ENCODE data around the gene KLRG1. TPM values are rescaled to one million over a fixed set of nuclear protein-coding genes. Genes with fewer than 3 reads are reported as not detected.

KLRG1 gene
- total RNA-seq, 1 experiment from 2014 or later, result 2.3 TPM

- no peak overlapping the region for H3K27ac ChIP-seq
- peaks cover 27% of the 10 kb centered on the region for H3K4me1 ChIP-seq
- no peaks in the 10 kb centered on the region for H3K9me3 ChIP-seq (replicated peaks)
- no peaks in the 10 kb centered on the region for H3K36me3 ChIP-seq
- no peak overlapping the region for H3K4me3 ChIP-seq
- DNase-seq, result no peak
- H3K27me3 ChIP-seq, result no peaks in the 10 kb centered on the region
These were observed 11.9 kb downstream of the KLRG1 start for GRCh38 chr12:9001233-9001632.

- H3K27ac ChIP-seq, result no peak overlapping the region
- no peaks in the 10 kb centered on the region for H3K27me3 ChIP-seq
- H3K9me3 ChIP-seq (replicated peaks), result no peaks in the 10 kb centered on the region
- peaks cover 18% of the 10 kb centered on the region for H3K4me1 ChIP-seq
- H3K4me3 ChIP-seq, result no peak overlapping the region
- no peak for DNase-seq
- H3K36me3 ChIP-seq, result no peaks in the 10 kb centered on the region
These were observed 13.0 kb downstream of the KLRG1 start for GRCh38 chr12:9002335-9002734.

GRCh38 chr12:9022592-9022991 lies 33.2 kb downstream of the KLRG1 start:
- no peaks in the 10 kb centered on the region for H3K27me3 ChIP-seq
- no peak overlapping the region for H3K27ac ChIP-seq
- DNase-seq, result no peak
- H3K9me3 ChIP-seq (replicated peaks), result 0 out of 2 replicates have a peak, but pooled peaks cover 4% of the 10 kb centered on the region
- H3K4me1 ChIP-seq, result no peaks in the 10 kb centered on the region
- H3K36me3 ChIP-seq, result no peaks in the 10 kb centered on the region
- H3K4me3 ChIP-seq, result no peak overlapping the region

GRCh38 chr12:9024512-9024911 lies 35.2 kb downstream of the KLRG1 start:
- no peak overlapping the region for H3K4me3 ChIP-seq
- no peak overlapping the region for H3K27ac ChIP-seq
- H3K27me3 ChIP-seq, result no peaks in the 10 kb centered on the region
- no peaks in the 10 kb centered on the region for H3K36me3 ChIP-seq
- no peaks in the 10 kb centered on the region for H3K4me1 ChIP-seq
- no peaks in the 10 kb centered on the region for H3K9me3 ChIP-seq (replicated peaks)
- DNase-seq, result no peak

GRCh38 chr12:9027161-9028059 lies 38.1 kb downstream of the KLRG1 start:
- H3K27me3 ChIP-seq, result no peaks in the 10 kb centered on the region
- no peaks in the 10 kb centered on the region for H3K36me3 ChIP-seq
- H3K27ac ChIP-seq, result no peak overlapping the region
- H3K9me3 ChIP-seq (replicated peaks), result no peaks in the 10 kb centered on the region
- H3K4me1 ChIP-seq, result no peaks in the 10 kb centered on the region
- H3K4me3 ChIP-seq, result no peak overlapping the region
- no peak for DNase-seq

GRCh38 chr12:9030776-9031175 lies 41.4 kb downstream of the KLRG1 start:
- H3K27me3 ChIP-seq, result no peaks in the 10 kb centered on the region
- DNase-seq, result no peak
- no peaks in the 10 kb centered on the region for H3K36me3 ChIP-seq
- no peaks in the 10 kb centered on the region for H3K9me3 ChIP-seq (replicated peaks)
- no peaks in the 10 kb centered on the region for H3K4me1 ChIP-seq
- H3K27ac ChIP-seq, result no peak overlapping the region
- H3K4me3 ChIP-seq, result no peak overlapping the region

- H3K4me1 ChIP-seq, result no peaks in the 10 kb centered on the region
- no peak overlapping the region for H3K4me3 ChIP-seq
- no peaks in the 10 kb centered on the region for H3K36me3 ChIP-seq
- no peak overlapping the region for H3K27ac ChIP-seq
- H3K27me3 ChIP-seq, result no peaks in the 10 kb centered on the region
- DNase-seq, result no peak
- no peaks in the 10 kb centered on the region for H3K9me3 ChIP-seq (replicated peaks)
These were observed 43.0 kb downstream of the KLRG1 start for GRCh38 chr12:9032202-9032964.

GRCh38 chr12:9033265-9033887 lies 44.0 kb downstream of the KLRG1 start:
- DNase-seq, result no peak
- no peaks in the 10 kb centered on the region for H3K4me1 ChIP-seq

GRCh38 chr12:9034095-9034494 lies 44.7 kb downstream of the KLRG1 start:
- no peaks in the 10 kb centered on the region for H3K36me3 ChIP-seq
- no peak for DNase-seq
- H3K27me3 ChIP-seq, result no peaks in the 10 kb centered on the region
- no peaks in the 10 kb centered on the region for H3K4me1 ChIP-seq
- no peaks in the 10 kb centered on the region for H3K9me3 ChIP-seq (replicated peaks)
- H3K4me3 ChIP-seq, result no peak overlapping the region
- no peak overlapping the region for H3K27ac ChIP-seq

More at GRCh38 chr12:9033265-9033887, 44.0 kb downstream of the KLRG1 start:
- no peaks in the 10 kb centered on the region for H3K36me3 ChIP-seq
- no peak overlapping the region for H3K27ac ChIP-seq
- no peaks in the 10 kb centered on the region for H3K9me3 ChIP-seq (replicated peaks)
- H3K27me3 ChIP-seq, result no peaks in the 10 kb centered on the region
- H3K4me3 ChIP-seq, result no peak overlapping the region

GRCh38 chr12:9036227-9036626 lies 46.9 kb downstream of the KLRG1 start:
- Histone ChIP-seq H3K27me3 (no peaks in the 10 kb centered on the region), H3K4me1 (no peaks in the 10 kb centered on the region)
- DNase-seq, result no peak

GRCh38 chr12:9037431-9037830 lies 48.1 kb downstream of the KLRG1 start:
- DNase-seq, result no peak
- no peaks in the 10 kb centered on the region for H3K4me1 ChIP-seq
- H3K27ac ChIP-seq, result no peak overlapping the region
- no peaks in the 10 kb centered on the region for H3K36me3 ChIP-seq
- no peaks in the 10 kb centered on the region for H3K27me3 ChIP-seq
- H3K4me3 ChIP-seq, result no peak overlapping the region
- no peaks in the 10 kb centered on the region for H3K9me3 ChIP-seq (replicated peaks)

More at GRCh38 chr12:9036227-9036626, 46.9 kb downstream of the KLRG1 start:
- Histone ChIP-seq H3K4me3 (no peak overlapping the region), H3K9me3 (replicated peaks) (no peaks in the 10 kb centered on the region), H3K36me3 (no peaks in the 10 kb centered on the region), H3K27ac (no peak overlapping the region)

GRCh38 chr12:9039397-9039977 lies 50.1 kb downstream of the KLRG1 start:
- Histone ChIP-seq H3K27ac (no peak overlapping the region), H3K27me3 (no peaks in the 10 kb centered on the region), H3K4me3 (no peak overlapping the region), H3K4me1 (no peaks in the 10 kb centered on the region), H3K36me3 (no peaks in the 10 kb centered on the region), H3K9me3 (replicated peaks) (no peaks in the 10 kb centered on the region)
- DNase-seq, result peak in 1 of 2 experiments; percentile 78

GRCh38 chr12:9040484-9041186 lies 51.3 kb downstream of the KLRG1 start:
- no peaks in the 10 kb centered on the region for H3K27me3 ChIP-seq
- no peak for DNase-seq
- H3K4me1 ChIP-seq, result no peaks in the 10 kb centered on the region
- no peak overlapping the region for H3K4me3 ChIP-seq
- H3K9me3 ChIP-seq (replicated peaks), result no peaks in the 10 kb centered on the region
- H3K27ac ChIP-seq, result no peak overlapping the region
- H3K36me3 ChIP-seq, result no peaks in the 10 kb centered on the region

GRCh38 chr12:9041321-9041720 lies 52.0 kb downstream of the KLRG1 start:
- no peaks in the 10 kb centered on the region for H3K27me3 ChIP-seq
- DNase-seq, result no peak
- H3K27ac ChIP-seq, result no peak overlapping the region

More at GRCh38 chr12:9041321-9041720, 52.0 kb downstream of the KLRG1 start:
- no peaks in the 10 kb centered on the region for H3K36me3 ChIP-seq
- H3K9me3 ChIP-seq (replicated peaks), result no peaks in the 10 kb centered on the region
- no peaks in the 10 kb centered on the region for H3K4me1 ChIP-seq
- H3K4me3 ChIP-seq, result no peak overlapping the region
